Neural cell (in vitro differentiated cells): Measurements from ENCODE around the gene USP48. TPM values are rescaled to one million over a fixed set of nuclear protein-coding genes. Genes with fewer than 3 reads are reported as not detected.

ENCODE experiments used
- H2AFZ ChIP-seq: fragments of 200-600, 300-800 bp; sonication (generic), shearing (Covaris generic); 2 replicates; pipeline ENCODE4 v1.6.0; 2014; ENCODE audit warnings: low read depth, mild to moderate bottlenecking, antibody characterized with exemption, low read length, moderate library complexity
- H3F3A ChIP-seq: fragments of 200-600 bp; shearing (Covaris generic); 2 replicates; pipeline ENCODE4 v1.6.1; 2016; ENCODE audit warnings: mild to moderate bottlenecking, moderate library complexity, mixed read lengths, antibody characterized with exemption, low read length; ENCODE audit not compliant: insufficient read depth, poor library complexity, severe bottlenecking
- H3K27ac ChIP-seq: fragments of 200-600, 300-800 bp; sonication (generic), shearing (Covaris generic); 2 replicates; pipeline ENCODE4 v1.5.1; 2014; ENCODE audit warnings: mild to moderate bottlenecking, low read length, moderate library complexity
- H3K27me3 ChIP-seq: fragments of 300-800, 200-600 bp; sonication (generic), shearing (Covaris generic); 2 replicates; pipeline ENCODE4 v1.6.0; 2014; ENCODE audit warnings: mild to moderate bottlenecking, low read depth, low read length, moderate library complexity; ENCODE audit not compliant: insufficient read depth
- H3K36me3 ChIP-seq: fragments of 300-800, 200-600 bp; sonication (generic), shearing (Covaris generic); 2 replicates; pipeline ENCODE4 v1.5.1; 2014; ENCODE audit warnings: mild to moderate bottlenecking, antibody characterized with exemption, low read length, moderate library complexity; ENCODE audit not compliant: insufficient read depth
- H3K4me2 ChIP-seq: fragments of 300-800, 200-600 bp; sonication (generic), shearing (Covaris generic); 2 replicates; pipeline ENCODE4 v1.6.0; 2014; ENCODE audit warnings: mild to moderate bottlenecking, low read length
- H3K4me3 ChIP-seq: fragments of 300-800, 200-600 bp; sonication (generic), shearing (Covaris generic); 2 replicates; pipeline ENCODE4 v1.5.1; 2014; ENCODE audit warnings: mild to moderate bottlenecking, low read length, moderate library complexity
- H3K79me2 ChIP-seq: fragments of 200-600 bp; shearing (Covaris generic); replicated peaks from 2 replicates; pipeline ENCODE4 v1.6.0; 2014; ENCODE audit warnings: mild to moderate bottlenecking, low read length, moderate library complexity; ENCODE audit not compliant: insufficient read depth
- H3K9ac ChIP-seq: fragments of 300-800, 200-600 bp; sonication (generic), shearing (Covaris generic); 2 replicates; pipeline ENCODE4 v1.6.1; 2016; ENCODE audit warnings: mild to moderate bottlenecking, low read length, mixed read lengths
- H3K9me2 ChIP-seq: fragments of 200-600 bp; shearing (Covaris generic); 2 replicates; pipeline ENCODE4 v1.6.1; 2016; ENCODE audit warnings: mild to moderate bottlenecking, low read length, mixed read lengths; ENCODE audit not compliant: insufficient read depth
- H3K9me3 ChIP-seq: fragments of 200-600, 300-800 bp; sonication (generic), shearing (Covaris generic); 2 replicates; pipeline ENCODE4 v1.6.1; 2016; ENCODE audit warnings: mild to moderate bottlenecking, mixed run types, low read length, moderate library complexity, mixed read lengths
- H4K20me1 ChIP-seq: fragments of 200-600 bp; shearing (Covaris generic); 2 replicates; pipeline ENCODE4 v1.6.1; 2016; ENCODE audit warnings: mild to moderate bottlenecking, mixed run types; ENCODE audit not compliant: insufficient read depth
- EP300 ChIP-seq: fragments of 450-650 bp; conservative IDR thresholded peaks from 2 replicates; pipeline ENCODE4 v1.6.1; 2014; ENCODE audit warnings: antibody characterized with exemption, mild to moderate bottlenecking, moderate library complexity; ENCODE audit not compliant: poor library complexity, severe bottlenecking
- EZH2 ChIP-seq: fragments of 200-600, 300-800 bp; shearing (Covaris generic), sonication (generic); IDR thresholded peaks from 2 replicates; pipeline ENCODE4 v1.6.1; 2014; ENCODE audit warnings: antibody characterized with exemption, low read length, borderline replicate concordance, mild to moderate bottlenecking; ENCODE audit not compliant: insufficient read depth, poor library complexity, severe bottlenecking
- MXI1 ChIP-seq: fragments of 450-650 bp; conservative IDR thresholded peaks from 2 replicates; pipeline ENCODE4 v1.6.1; 2014; ENCODE audit warnings: antibody characterized with exemption, mild to moderate bottlenecking; ENCODE audit not compliant: poor library complexity, severe bottlenecking
- POLR2AphosphoS5 ChIP-seq: IDR thresholded peaks from 2 replicates; pipeline ENCODE4 v1.6.1; 2012
- RAD21 ChIP-seq: fragments of 450-650 bp; conservative IDR thresholded peaks from 2 replicates; pipeline ENCODE4 v1.6.1; 2014; ENCODE audit warnings: antibody characterized with exemption, mild to moderate bottlenecking, moderate library complexity
- REST ChIP-seq: IDR thresholded peaks from 2 replicates; pipeline ENCODE4 v1.6.1; 2012; ENCODE audit warnings: borderline replicate concordance
- SMC3 ChIP-seq: fragments of 450-650 bp; conservative IDR thresholded peaks from 2 replicates; pipeline ENCODE4 v1.6.1; 2014; ENCODE audit warnings: antibody characterized with exemption, mild to moderate bottlenecking, moderate library complexity; ENCODE audit not compliant: poor library complexity
- TAF1 ChIP-seq: IDR thresholded peaks from 2 replicates; pipeline ENCODE4 v1.6.1; 2012; ENCODE audit warnings: low read depth
- polyA plus RNA-seq: library from polyadenylated mRNA; depleted of rRNA; stranded (reverse); fragments of >200 nt; gene quantifications from 2 replicates; pipeline ENCODE4 v1.2.3, GENCODE V29; 2014

Gene USP48
- polyA plus RNA-seq, 1 donor from 2014 or later, result 67.2 TPM

DNA sequence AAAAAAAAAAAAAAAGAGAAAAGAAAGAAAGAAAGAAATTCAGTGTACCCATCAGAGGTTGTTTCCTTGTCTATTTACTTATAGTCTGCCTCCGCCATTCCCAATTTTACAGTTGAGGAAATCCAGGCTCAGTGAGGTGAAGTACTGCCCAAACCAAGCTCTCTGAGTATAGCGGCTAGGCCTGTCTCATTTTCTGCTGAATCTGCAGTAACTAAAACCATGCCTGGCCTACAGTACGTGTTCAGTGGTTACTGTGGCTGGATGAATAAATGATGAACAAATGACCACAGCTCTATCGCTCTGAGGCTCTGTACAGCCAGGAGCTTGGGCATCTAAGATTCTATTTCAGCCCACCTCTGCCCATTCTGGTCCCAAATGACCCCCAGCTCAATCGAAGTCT is 138.0 kb downstream of the USP48 start:
- H3K9me2 ChIP-seq, result no peaks in the 10 kb centered on the region
- no peaks in the 10 kb centered on the region for H3K27me3 ChIP-seq
- H3K4me3 ChIP-seq, result no peak overlapping the region
- no peaks in the 10 kb centered on the region for H3K79me2 ChIP-seq
- no peak overlapping the region for H3K4me2 ChIP-seq
- H2AFZ ChIP-seq, result no peak overlapping the region
- H3K27ac ChIP-seq, result no peak overlapping the region
- no peak overlapping the region for H3K9ac ChIP-seq
- no peaks in the 10 kb centered on the region for H3K36me3 ChIP-seq
- no peaks in the 10 kb centered on the region for H3K9me3 ChIP-seq
- H3F3A ChIP-seq, result no peaks in the 10 kb centered on the region
- TF ChIP-seq EP300 (no peak), REST (no peak), EZH2 (no peak), SMC3 (no peak), MXI1 (no peak), RAD21 (no peak), POLR2AphosphoS5 (no peak), TAF1 (no peak)
- no peaks in the 10 kb centered on the region for H4K20me1 ChIP-seq

- no peak overlapping the region for H3K4me3 ChIP-seq
- no peak for TF ChIP-seq MXI1
- no peak for TF ChIP-seq REST
- no peak for TF ChIP-seq TAF1
- no peak for TF ChIP-seq EZH2
- H3K9ac ChIP-seq, result no peak overlapping the region
- no peaks in the 10 kb centered on the region for H3F3A ChIP-seq
- H3K36me3 ChIP-seq, result no peaks in the 10 kb centered on the region
- H3K9me3 ChIP-seq, result no peaks in the 10 kb centered on the region
- no peak overlapping the region for H2AFZ ChIP-seq
- no peak overlapping the region for H3K27ac ChIP-seq
- H3K27me3 ChIP-seq, result no peaks in the 10 kb centered on the region
- H3K4me2 ChIP-seq, result no peak overlapping the region
- H3K9me2 ChIP-seq, result no peaks in the 10 kb centered on the region
- H4K20me1 ChIP-seq, result no peaks in the 10 kb centered on the region
- no peaks in the 10 kb centered on the region for H3K79me2 ChIP-seq
These were observed 138.6 kb downstream of the USP48 start for GRCh38 chr1:21644348-21644747.
